ENCODE results near the gene SPINT2. TPM values are rescaled to one million over a fixed set of nuclear protein-coding genes. Genes with fewer than 3 reads are reported as not detected.

SPINT2 gene
- total RNA-seq, 4 donors from 2014 or later = 14.3 to 30.6 (median 24.0) TPM

GRCh38 chr19:38278751-38279150 lies 14.4 kb downstream of the SPINT2 start:
- TF ChIP-seq, protein P1, sequence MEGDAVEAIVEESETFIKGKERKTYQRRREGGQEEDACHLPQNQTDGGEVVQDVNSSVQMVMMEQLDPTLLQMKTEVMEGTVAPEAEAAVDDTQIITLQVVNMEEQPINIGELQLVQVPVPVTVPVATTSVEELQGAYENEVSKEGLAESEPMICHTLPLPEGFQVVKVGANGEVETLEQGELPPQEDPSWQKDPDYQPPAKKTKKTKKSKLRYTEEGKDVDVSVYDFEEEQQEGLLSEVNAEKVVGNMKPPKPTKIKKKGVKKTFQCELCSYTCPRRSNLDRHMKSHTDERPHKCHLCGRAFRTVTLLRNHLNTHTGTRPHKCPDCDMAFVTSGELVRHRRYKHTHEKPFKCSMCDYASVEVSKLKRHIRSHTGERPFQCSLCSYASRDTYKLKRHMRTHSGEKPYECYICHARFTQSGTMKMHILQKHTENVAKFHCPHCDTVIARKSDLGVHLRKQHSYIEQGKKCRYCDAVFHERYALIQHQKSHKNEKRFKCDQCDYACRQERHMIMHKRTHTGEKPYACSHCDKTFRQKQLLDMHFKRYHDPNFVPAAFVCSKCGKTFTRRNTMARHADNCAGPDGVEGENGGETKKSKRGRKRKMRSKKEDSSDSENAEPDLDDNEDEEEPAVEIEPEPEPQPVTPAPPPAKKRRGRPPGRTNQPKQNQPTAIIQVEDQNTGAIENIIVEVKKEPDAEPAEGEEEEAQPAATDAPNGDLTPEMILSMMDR (IDR thresholded peaks at IDR 0.05) = no peak
- DNase-seq (ENCODE audit: low spot score) (no peak), ATAC-seq (ENCODE audit: low FRiP score) (no peak)

DNA sequence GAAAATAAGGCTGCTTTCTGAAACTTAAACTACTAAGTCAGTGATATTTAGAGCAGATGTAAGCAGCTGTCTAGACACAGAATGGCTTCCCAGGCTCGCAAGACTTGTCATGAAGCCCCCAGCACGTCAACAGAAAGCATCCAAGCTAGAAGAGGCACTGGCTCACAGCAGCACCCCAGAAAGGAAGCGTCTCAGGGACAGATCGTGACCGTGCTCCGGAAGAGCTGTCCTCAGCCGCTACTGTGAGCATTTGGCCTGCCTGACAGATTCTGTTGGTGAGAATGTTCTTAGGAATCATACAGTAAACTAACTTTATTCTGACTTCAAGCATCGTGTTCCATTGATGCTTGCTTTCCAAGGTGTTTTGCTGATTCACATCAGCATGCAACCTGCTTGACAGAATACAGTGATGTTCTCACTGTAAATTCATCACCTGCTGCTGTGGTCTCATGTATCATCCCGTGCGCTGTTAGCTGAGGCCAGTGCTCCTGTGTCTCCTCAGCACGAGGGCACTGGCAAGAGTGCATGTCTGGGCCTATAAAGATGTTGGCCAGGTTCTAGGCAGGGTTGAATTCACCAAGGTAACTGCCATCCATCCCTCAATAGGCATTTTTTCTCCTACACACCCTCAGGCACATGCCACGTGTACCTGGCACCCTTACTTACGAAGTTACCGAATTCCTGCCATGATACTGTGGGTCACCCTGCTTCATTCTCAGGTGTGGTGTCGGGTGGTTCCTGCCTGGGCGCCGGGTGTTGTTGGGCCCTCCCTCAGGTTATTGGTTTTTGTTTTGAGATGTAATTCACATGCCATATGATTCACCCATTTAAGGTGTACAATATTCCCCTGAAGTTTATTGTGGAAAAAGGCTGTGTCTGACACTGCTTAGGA lies 15.9 kb downstream of the SPINT2 start:
- DNase-seq (ENCODE audit: low spot score) (no peak), ATAC-seq (ENCODE audit: low FRiP score) (no peak)
- TF ChIP-seq, protein P1 (IDR thresholded peaks at IDR 0.05) = no peak

DNA sequence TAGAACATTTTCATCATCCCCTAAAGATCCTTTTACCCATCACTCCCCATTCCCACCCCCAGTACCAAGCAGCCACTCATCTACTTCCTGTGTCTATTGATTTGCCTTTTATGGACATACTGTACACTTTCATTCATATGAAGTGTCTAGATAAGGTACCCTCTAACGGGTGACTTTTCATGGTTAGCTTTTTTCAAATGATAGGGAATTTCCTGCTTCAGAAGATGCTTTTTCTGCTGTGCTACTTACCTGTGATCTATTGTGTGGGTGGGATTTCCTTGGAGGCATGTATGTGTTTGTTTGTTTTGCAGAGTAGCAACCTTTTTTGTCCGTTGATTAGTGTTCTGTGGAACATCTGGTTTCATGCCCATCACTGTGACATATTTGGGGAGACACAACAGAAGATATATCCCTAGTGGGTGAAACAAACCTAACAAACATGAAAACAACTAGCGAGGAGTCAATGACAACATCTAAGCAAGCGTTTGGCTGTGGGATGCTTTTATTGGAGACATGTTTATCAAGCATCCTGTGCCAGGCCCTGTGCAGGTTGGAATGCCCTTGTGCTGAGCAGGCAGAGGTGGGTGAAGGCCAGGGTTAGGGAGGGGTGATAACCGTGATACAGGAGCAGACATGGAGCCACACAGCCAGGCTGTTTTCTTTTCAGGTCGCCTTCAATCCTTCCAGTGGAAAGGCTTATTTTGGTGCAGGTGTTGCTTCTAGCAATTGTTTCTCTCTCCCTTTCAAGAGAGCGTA lies 17.6 kb downstream of the SPINT2 start:
- no peak for DNase-seq (ENCODE audit: low spot score)
- TF ChIP-seq, protein P1 (IDR thresholded peaks at IDR 0.05) = no peak

DNA sequence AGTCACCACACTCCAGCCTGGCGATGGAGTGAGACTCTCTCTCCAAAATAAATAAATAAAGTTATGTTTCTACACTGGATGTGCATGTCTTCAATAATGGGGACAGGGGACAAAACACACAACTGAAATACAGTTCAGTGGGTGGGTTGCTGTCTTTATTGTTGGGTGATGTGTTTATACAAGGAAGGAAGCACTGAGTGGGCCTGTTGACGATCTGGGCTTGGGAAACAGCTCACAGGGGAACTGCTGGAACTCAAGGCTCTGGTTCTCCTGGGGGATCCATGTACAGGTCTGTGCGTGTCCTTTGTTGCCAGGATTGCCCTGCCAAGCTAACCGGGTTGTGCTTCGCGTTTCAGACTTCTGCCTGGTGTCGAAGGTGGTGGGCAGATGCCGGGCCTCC lies 18.9 kb downstream of the SPINT2 start:
- TF ChIP-seq, protein P1 (IDR thresholded peaks at IDR 0.05) = no peak
- no peak for ATAC-seq (ENCODE audit: low FRiP score)
- no peak for DNase-seq (ENCODE audit: low spot score)

More for the DNA sequence above, 17.6 kb downstream of the SPINT2 start:
- ATAC-seq (ENCODE audit: low FRiP score) = no peak

GRCh38 chr19:38284422-38284821 lies 20.0 kb downstream of the SPINT2 start:
- ATAC-seq (ENCODE audit: low FRiP score) (no peak), DNase-seq (ENCODE audit: low spot score) (no peak)
- TF ChIP-seq, protein P1 (IDR thresholded peaks at IDR 0.05) = no peak

DNA sequence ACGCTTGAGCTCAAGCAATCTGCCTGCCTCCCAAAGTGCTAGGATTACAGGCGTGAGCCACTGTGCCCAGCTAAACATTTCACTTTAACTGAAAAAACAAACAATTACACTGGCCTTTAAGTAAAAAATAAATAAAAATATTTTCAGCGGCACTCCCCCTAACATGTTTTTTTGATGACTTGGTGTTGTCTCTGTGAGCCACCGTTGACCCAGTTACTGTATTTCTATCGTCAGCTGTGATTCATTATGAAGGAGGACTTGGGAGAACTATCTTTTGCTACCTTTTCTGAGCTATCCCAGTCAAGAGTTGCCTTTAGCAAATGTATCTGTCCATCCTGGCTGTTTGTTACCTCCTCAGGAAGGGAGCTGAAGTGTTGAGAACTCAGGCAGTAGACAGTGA lies 21.2 kb downstream of the SPINT2 start:
- TF ChIP-seq, protein P1 (IDR thresholded peaks at IDR 0.05) = no peak
- DNase-seq (ENCODE audit: low spot score) = no peak
- ATAC-seq (ENCODE audit: low FRiP score) = no peak

Measured in omental fat pad (tissue), 4 donors.